NB4 (cell line): ENCODE data around the gene TET2.

ENCODE experiments used
- DNase-seq: peaks from one replicate; pipeline ENCODE4 v3.0.0; 2010; ENCODE audit warnings: low read depth
- H3K4me3 ChIP-seq: one replicate; pipeline ENCODE4 v1.5.1; 2011; ENCODE audit warnings: mild to moderate bottlenecking, low read depth, low read length, moderate library complexity
- MYC ChIP-seq: IDR thresholded peaks from 2 replicates; pipeline ENCODE4 v1.6.1; 2011; ENCODE audit warnings: low read depth, low read length
- POLR2A ChIP-seq: IDR thresholded peaks from 2 replicates; pipeline ENCODE4 v1.6.1; 2011; ENCODE audit warnings: mild to moderate bottlenecking; ENCODE audit not compliant: insufficient read length; ENCODE audit errors: extremely low read depth
- TF ChIP-seq, protein P1 (sequence below): IDR thresholded peaks from one replicate; pipeline ENCODE4 v1.5.1; 2012; ENCODE audit warnings: low read depth, low read length
- TF ChIP-seq, protein P2 (sequence below): IDR thresholded peaks from 2 replicates; pipeline ENCODE4 v1.6.1; 2011; ENCODE audit warnings: low read depth, low read length

TET2 gene

DNA sequence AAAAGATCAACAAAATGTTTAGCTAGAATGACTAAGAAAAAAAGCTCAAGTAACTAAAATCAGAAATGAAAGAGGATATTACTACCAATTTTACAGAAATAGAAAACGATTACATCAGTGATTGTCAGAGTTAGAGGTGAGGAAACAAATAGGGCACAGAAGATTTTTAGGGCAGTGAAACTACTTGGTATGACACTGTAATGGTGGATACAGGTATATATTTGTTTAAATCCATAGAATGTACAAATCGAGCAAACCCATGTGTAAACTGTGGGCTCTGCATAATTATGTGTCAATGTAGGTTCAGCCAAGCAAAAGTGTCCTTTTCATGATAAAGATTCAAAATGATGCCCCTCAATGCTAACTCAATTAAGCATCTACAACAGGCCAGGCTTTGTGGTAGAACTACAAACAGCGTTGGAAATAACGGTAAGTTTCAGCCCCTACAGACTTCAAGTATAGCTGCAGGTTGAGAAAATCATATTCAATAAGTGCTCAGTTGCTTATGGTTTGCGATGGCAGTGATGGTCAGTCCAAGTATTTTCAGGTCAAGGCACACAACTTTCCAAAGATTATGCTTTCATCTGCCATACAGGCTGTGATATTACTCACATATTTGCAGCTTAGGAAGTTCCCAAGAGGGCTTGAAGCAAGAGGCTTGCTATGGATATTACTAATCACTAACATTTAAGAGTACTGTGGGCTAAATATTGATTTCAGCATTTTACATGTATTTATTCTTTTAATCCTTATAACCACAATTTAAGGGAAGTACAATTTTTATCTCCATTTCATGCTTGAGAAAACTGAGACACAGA lies 158.6 kb downstream of the TET2 start:
- no peak overlapping the region for H3K4me3 ChIP-seq
- TF ChIP-seq MYC (no peak), POLR2A (no peak)
- TF ChIP-seq, protein P1, sequence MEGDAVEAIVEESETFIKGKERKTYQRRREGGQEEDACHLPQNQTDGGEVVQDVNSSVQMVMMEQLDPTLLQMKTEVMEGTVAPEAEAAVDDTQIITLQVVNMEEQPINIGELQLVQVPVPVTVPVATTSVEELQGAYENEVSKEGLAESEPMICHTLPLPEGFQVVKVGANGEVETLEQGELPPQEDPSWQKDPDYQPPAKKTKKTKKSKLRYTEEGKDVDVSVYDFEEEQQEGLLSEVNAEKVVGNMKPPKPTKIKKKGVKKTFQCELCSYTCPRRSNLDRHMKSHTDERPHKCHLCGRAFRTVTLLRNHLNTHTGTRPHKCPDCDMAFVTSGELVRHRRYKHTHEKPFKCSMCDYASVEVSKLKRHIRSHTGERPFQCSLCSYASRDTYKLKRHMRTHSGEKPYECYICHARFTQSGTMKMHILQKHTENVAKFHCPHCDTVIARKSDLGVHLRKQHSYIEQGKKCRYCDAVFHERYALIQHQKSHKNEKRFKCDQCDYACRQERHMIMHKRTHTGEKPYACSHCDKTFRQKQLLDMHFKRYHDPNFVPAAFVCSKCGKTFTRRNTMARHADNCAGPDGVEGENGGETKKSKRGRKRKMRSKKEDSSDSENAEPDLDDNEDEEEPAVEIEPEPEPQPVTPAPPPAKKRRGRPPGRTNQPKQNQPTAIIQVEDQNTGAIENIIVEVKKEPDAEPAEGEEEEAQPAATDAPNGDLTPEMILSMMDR: no peak
- TF ChIP-seq, protein P2, sequence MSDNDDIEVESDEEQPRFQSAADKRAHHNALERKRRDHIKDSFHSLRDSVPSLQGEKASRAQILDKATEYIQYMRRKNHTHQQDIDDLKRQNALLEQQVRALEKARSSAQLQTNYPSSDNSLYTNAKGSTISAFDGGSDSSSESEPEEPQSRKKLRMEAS: no peak
- DNase-seq: no peak

DNA sequence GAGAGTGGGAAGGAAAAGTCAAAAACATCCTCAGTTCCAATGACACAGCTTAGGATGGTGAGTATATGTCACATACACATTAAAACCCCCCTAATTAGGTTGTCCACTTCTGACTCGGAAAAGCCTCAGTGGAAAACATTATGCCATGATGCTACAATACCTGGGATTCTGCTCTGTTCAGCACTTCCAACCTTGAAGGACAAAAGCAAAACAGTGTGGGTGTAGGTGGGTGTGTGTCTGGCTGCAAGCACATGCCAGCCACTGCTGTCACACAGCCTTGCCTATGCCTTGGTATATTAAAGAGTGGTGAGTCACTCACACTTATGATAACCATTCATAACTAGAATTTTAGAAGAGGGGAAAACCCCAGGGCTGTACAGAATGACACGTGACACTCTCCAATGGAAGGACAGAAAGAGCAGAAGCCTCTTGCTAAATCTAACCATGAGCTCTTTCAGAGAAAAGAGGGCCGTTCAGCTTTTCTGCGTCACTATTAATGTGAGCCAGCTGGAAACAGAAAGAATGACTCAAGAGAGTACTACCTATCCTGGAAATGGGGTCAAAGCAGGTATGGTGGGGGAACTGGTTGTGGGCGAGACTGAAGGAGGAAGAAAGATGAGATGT lies 159.6 kb downstream of the TET2 start:
- TF ChIP-seq, protein P1: no peak
- TF ChIP-seq, protein P2: no peak
- no peak for TF ChIP-seq MYC
- no peak for TF ChIP-seq POLR2A
- no peak for DNase-seq
- no peak overlapping the region for H3K4me3 ChIP-seq

DNA sequence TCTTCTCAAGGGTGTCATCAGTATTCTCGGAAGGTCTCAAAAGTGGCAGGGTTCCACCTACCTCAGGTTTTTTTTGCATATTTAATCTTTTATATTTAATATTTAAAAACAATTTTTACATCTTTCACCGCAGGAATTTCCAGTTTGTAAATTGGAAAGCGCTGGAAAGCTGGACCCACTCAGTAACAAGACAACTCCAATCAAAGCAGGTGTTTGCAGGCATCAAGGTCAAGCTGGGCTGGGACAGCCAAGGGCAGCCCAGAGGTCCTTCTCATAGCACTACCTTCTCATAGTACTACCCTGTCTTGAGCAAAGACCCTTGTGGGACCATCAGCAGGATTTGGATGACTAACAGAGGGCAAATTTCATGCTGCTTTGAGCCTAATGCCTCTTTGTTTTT lies 160.1 kb downstream of the TET2 start:
- H3K4me3 ChIP-seq: no peak overlapping the region
- TF ChIP-seq POLR2A (no peak), MYC (no peak)
- TF ChIP-seq, protein P1: no peak
- TF ChIP-seq, protein P2: no peak
- DNase-seq: no peak

DNA sequence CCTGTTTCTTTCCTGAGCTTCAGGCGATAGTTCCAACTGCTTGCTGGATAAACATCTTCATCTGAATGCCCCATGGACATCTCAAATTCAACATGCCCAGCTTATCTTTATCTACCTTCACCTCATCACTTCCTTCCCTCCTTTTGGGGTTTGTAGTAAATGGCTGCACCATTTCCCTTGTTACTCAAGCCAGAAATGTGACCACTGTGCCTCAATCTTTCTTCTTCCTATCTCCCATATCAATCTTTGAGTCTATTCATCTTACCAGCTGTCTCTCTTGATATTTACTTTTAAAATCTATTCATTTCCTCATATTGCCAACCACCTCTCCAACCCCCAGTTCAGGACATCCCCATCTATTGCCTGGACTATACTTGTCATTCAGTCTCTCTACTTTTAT lies 171.8 kb downstream of the TET2 start:
- DNase-seq: no peak
- TF ChIP-seq, protein P2: no peak
- TF ChIP-seq POLR2A: no peak
- no peak for TF ChIP-seq MYC
- TF ChIP-seq, protein P1: no peak
- no peak overlapping the region for H3K4me3 ChIP-seq

DNA sequence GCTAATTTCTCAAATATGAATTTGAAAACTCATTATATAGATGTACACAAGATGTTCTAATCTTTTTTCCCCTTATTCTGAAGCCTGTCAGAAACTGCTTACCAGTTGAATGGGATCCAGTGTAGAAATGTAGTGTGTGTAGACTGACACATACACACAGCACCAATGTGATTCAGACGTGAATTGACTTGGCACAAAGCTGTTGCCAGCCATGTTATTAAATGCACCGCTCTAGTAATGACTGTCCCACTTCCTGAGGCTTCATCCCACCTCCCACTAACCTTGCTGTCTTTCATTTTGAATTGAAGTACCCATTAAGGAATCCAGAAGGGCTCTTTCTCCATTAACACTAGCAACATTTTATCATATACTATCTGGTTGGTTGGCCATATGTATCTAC lies 180.5 kb downstream of the TET2 start:
- TF ChIP-seq POLR2A (no peak), MYC (no peak)
- TF ChIP-seq, protein P2: no peak
- TF ChIP-seq, protein P1: no peak
- no peak overlapping the region for H3K4me3 ChIP-seq
- no peak for DNase-seq
